OCI-LY1 (cell line): ENCODE measurements around the gene ATP1B3.

Source experiments
- H2AFZ ChIP-seq: fragments of 200-600 bp; sonication (generic), shearing (Covaris generic); 2 replicates; pipeline ENCODE4 v1.6.0; 2014; ENCODE audit warnings: antibody characterized with exemption, mild to moderate bottlenecking, low read length
- H3F3A ChIP-seq: fragments of 200-600 bp; sonication (generic), shearing (Covaris generic); 2 replicates; pipeline ENCODE4 v1.6.0; 2014; ENCODE audit warnings: mild to moderate bottlenecking, antibody characterized with exemption, low read length, moderate library complexity; ENCODE audit not compliant: insufficient read depth
- H3K27ac ChIP-seq: fragments of 200-600 bp; sonication (generic); 2 replicates; pipeline ENCODE4 v1.5.1; 2014; ENCODE audit warnings: low read length, mixed run types, mild to moderate bottlenecking, low read depth; ENCODE audit not compliant: poor library complexity, severe bottlenecking
- H3K27me3 ChIP-seq: fragments of 200-600 bp; sonication (generic); 2 replicates; pipeline ENCODE4 v1.6.0; 2014; ENCODE audit warnings: antibody characterized with exemption, mild to moderate bottlenecking, low read length, moderate library complexity; ENCODE audit not compliant: insufficient read depth
- H3K36me3 ChIP-seq: fragments of 200-600 bp; sonication (generic); 2 replicates; pipeline ENCODE4 v1.6.1; 2014; ENCODE audit warnings: mild to moderate bottlenecking, antibody characterized with exemption, low read length, moderate library complexity, mixed read lengths; ENCODE audit not compliant: insufficient read depth
- H3K4me1 ChIP-seq: fragments of 200-600 bp; sonication (generic); 2 replicates; pipeline ENCODE4 v1.5.1; 2014; ENCODE audit warnings: mild to moderate bottlenecking, low read length, moderate library complexity; ENCODE audit not compliant: insufficient read depth, severe bottlenecking
- H3K4me2 ChIP-seq: fragments of 200-600 bp; sonication (generic), shearing (Covaris generic); 2 replicates; pipeline ENCODE4 v1.6.1; 2014; ENCODE audit warnings: low read length
- H3K4me3 ChIP-seq: fragments of 200-600 bp; sonication (generic); 2 replicates; pipeline ENCODE4 v1.5.1; 2014; ENCODE audit warnings: low read length, low read depth, mild to moderate bottlenecking, mixed read lengths; ENCODE audit not compliant: poor library complexity, severe bottlenecking
- H3K79me2 ChIP-seq: fragments of 200-600 bp; shearing (Covaris generic); 2 replicates; pipeline ENCODE4 v1.6.1; 2016; ENCODE audit warnings: mixed run types, low read length, mixed read lengths; ENCODE audit not compliant: insufficient read depth
- H3K9ac ChIP-seq: fragments of 200-600 bp; sonication (generic), shearing (Covaris generic); 2 replicates; pipeline ENCODE4 v1.6.1; 2014; ENCODE audit warnings: mild to moderate bottlenecking, low read length, mixed read lengths
- H3K9me2 ChIP-seq: fragments of 200-600 bp; sonication (generic), shearing (Covaris generic); 2 replicates; pipeline ENCODE4 v1.6.1; 2014; ENCODE audit warnings: low read depth, mild to moderate bottlenecking, low read length, mixed read lengths
- H3K9me3 ChIP-seq: fragments of 200-600 bp; shearing (Covaris generic); 2 replicates; pipeline ENCODE4 v1.6.1; 2014; ENCODE audit warnings: low read length, mixed read lengths
- H4K20me1 ChIP-seq: fragments of 200-600 bp; sonication (generic), shearing (Covaris generic); 2 replicates; pipeline ENCODE4 v1.6.0; 2016; ENCODE audit warnings: mild to moderate bottlenecking, low read length; ENCODE audit not compliant: insufficient read depth
- CTCF ChIP-seq: fragments of 200-600 bp; sonication (generic), shearing (Covaris generic); IDR thresholded peaks from 2 replicates; pipeline ENCODE4 v1.5.1; 2017; ENCODE audit warnings: mild to moderate bottlenecking, antibody characterized with exemption, low read length, moderate library complexity, mixed read lengths
- EZH2 ChIP-seq: fragments of 200-600 bp; sonication (generic), shearing (Covaris generic); IDR thresholded peaks from 2 replicates; pipeline ENCODE4 v1.8.0; 2017; ENCODE audit warnings: borderline replicate concordance, mixed run types, mild to moderate bottlenecking, antibody characterized with exemption, low read length, moderate library complexity, mixed read lengths

ATP1B3 gene

GRCh38 chr3:141875893-141876380 lies 506 bp upstream of the ATP1B3 start:
- TF ChIP-seq EZH2, result no peak
- TF ChIP-seq CTCF, result no peak
- Histone ChIP-seq H3K27me3 (no peaks in the 10 kb centered on the region), H4K20me1 (no peaks in the 10 kb centered on the region), H3K9ac (peak overlapping the region; percentile 72), H3K79me2 (peaks cover 40% of the 10 kb centered on the region), H2AFZ (no peak overlapping the region), H3K36me3 (peaks cover 14% of the 10 kb centered on the region; the same call in 1 of the 2 replicates), H3K4me3 (peak overlapping the region; percentile 93), H3K4me1 (peaks cover 40% of the 10 kb centered on the region), H3K4me2 (peak overlapping the region; percentile 86), H3K27ac (peak overlapping the region; percentile 85), H3K9me2 (no peaks in the 10 kb centered on the region), H3F3A (no peaks in the 10 kb centered on the region), H3K9me3 (no peaks in the 10 kb centered on the region)

- no peaks in the 10 kb centered on the region for H3K27me3 ChIP-seq
- no peaks in the 10 kb centered on the region for H3F3A ChIP-seq
- peak overlapping the region; percentile 93 for H3K4me3 ChIP-seq
- TF ChIP-seq CTCF (no peak), EZH2 (no peak)
- peaks cover 49% of the 10 kb centered on the region for H3K4me1 ChIP-seq
- H3K9me2 ChIP-seq, result no peaks in the 10 kb centered on the region
- H3K79me2 ChIP-seq, result peaks cover 51% of the 10 kb centered on the region
- no peak overlapping the region for H2AFZ ChIP-seq
- H3K36me3 ChIP-seq, result peaks cover 14% of the 10 kb centered on the region; the same call in 1 of the 2 replicates
- peak overlapping the region; percentile 83 for H3K4me2 ChIP-seq
- H3K9ac ChIP-seq, result peak overlapping the region; percentile 98
- no peaks in the 10 kb centered on the region for H4K20me1 ChIP-seq
- peak overlapping the region; percentile 73 for H3K27ac ChIP-seq
- no peaks in the 10 kb centered on the region for H3K9me3 ChIP-seq
Measured at GRCh38 chr3:141876891-141877621, 613 bp downstream of the ATP1B3 start.

- Histone ChIP-seq H3K36me3 (peaks cover 20% of the 10 kb centered on the region; the same call in 1 of the 2 replicates), H3K4me2 (peak overlapping the region; percentile 83), H3K4me3 (peak overlapping the region; percentile 93), H3K9ac (peak overlapping the region; percentile 98), H3K4me1 (peaks cover 49% of the 10 kb centered on the region), H3K9me3 (no peaks in the 10 kb centered on the region), H3K27me3 (no peaks in the 10 kb centered on the region), H3F3A (no peaks in the 10 kb centered on the region), H3K79me2 (peaks cover 58% of the 10 kb centered on the region), H3K9me2 (no peaks in the 10 kb centered on the region), H2AFZ (no peak overlapping the region), H4K20me1 (no peaks in the 10 kb centered on the region), H3K27ac (peak overlapping the region; percentile 58)
- no peak for TF ChIP-seq EZH2
- no peak for TF ChIP-seq CTCF
Measured at GRCh38 chr3:141877911-141878310, 1.5 kb downstream of the ATP1B3 start.
